ENCODE data around the gene HESX1.

The HESX1 gene

GRCh38 chr3:57151021-57151449 is 48.7 kb downstream of the HESX1 start:
- Histone ChIP-seq H2AFZ (ENCODE audit: low read depth) (no peak overlapping the region), H3K36me3 (ENCODE audit: insufficient read depth) (no peaks in the 10 kb centered on the region), H3K79me2 (ENCODE audit: insufficient read depth, low read depth) (no peaks in the 10 kb centered on the region), H3K4me3 (IDR thresholded peaks at IDR 0.05; ENCODE audit: insufficient read depth, low read depth, low read length) (no peak overlapping the region), H3K9ac (no peak overlapping the region), H3K27ac (no peak overlapping the region), H3K27me3 (ENCODE audit: insufficient read depth, low read depth) (no peaks in the 10 kb centered on the region), H3K4me2 (no peak overlapping the region), H4K20me1 (ENCODE audit: insufficient read depth) (no peaks in the 10 kb centered on the region), H3K4me1 (ENCODE audit: low read depth, poor library complexity, severe bottlenecking) (no peaks in the 10 kb centered on the region)
- TF ChIP-seq CTCF (conservative IDR thresholded peaks at IDR 0.05; ENCODE audit: low read depth, low read length), result no peak

GRCh38 chr3:57150113-57150581 is 49.6 kb downstream of the HESX1 start:
- no peak overlapping the region for H3K9ac ChIP-seq
- no peak overlapping the region for H2AFZ ChIP-seq (ENCODE audit: low read depth)
- H3K4me2 ChIP-seq, result no peak overlapping the region
- H3K4me1 ChIP-seq (ENCODE audit: low read depth, poor library complexity, severe bottlenecking), result no peaks in the 10 kb centered on the region
- H3K79me2 ChIP-seq (ENCODE audit: insufficient read depth, low read depth), result no peaks in the 10 kb centered on the region
- H4K20me1 ChIP-seq (ENCODE audit: insufficient read depth), result no peaks in the 10 kb centered on the region
- H3K27me3 ChIP-seq (ENCODE audit: insufficient read depth, low read depth), result no peaks in the 10 kb centered on the region
- no peak overlapping the region for H3K27ac ChIP-seq
- H3K4me3 ChIP-seq (IDR thresholded peaks at IDR 0.05; ENCODE audit: insufficient read depth, low read depth, low read length), result no peak overlapping the region
- no peaks in the 10 kb centered on the region for H3K36me3 ChIP-seq (ENCODE audit: insufficient read depth)
- TF ChIP-seq CTCF (conservative IDR thresholded peaks at IDR 0.05; ENCODE audit: low read depth, low read length), result no peak

Data from KMS-11 (cell line).